MCF 10A (cell line): ENCODE results near the gene RAMP1. TPM values are rescaled to one million over a fixed set of nuclear protein-coding genes. Genes with fewer than 3 reads are reported as not detected.
"Not testable (repeated sequence)": the region's sequence is repeated elsewhere in the genome, so short reads cannot be mapped to it uniquely, and the experiment has no call there.

ENCODE experiments used
- BruUV-seq: library from RNA; stranded (reverse); fragments of 400-500 nt; replicated peaks from 2 replicates; lab custom pipeline; 2021; lab: Mats Ljungman, UMichigan
- CTCF ChIA-PET: fragments of 300-600 bp; sonication (Branson Sonifier 250); formaldehyde crosslinking; extraction: SDS; loops from one replicate; lab custom pipeline; 2021; ENCODE audit warnings: antibody characterized with exemption, inconsistent platforms; lab: Yijun Ruan, JAX
- POLR2A ChIA-PET: fragments of 300-600, 350-650 bp; sonication (Branson Sonifier 250); formaldehyde crosslinking; extraction: SDS; loops from one replicate; lab custom pipeline; 2020; ENCODE audit warnings: antibody characterized with exemption, inconsistent platforms; lab: Yijun Ruan, JAX
- DNase-seq: peaks from one replicate; pipeline ENCODE4 v3.0.0-alpha.2; 2018; ENCODE audit not compliant: unreplicated experiment
- H3K27ac Mint-ChIP-seq: one replicate; pipeline ENCODE4 v1.8.0; 2022; ENCODE audit warnings: mild to moderate bottlenecking, low read depth, mixed read lengths; ENCODE audit not compliant: unreplicated experiment
- H3K27me3 Mint-ChIP-seq: one replicate; pipeline ENCODE4 v1.8.0; 2022; ENCODE audit warnings: mixed read lengths; ENCODE audit not compliant: insufficient read depth, unreplicated experiment
- H3K36me3 Mint-ChIP-seq: one replicate; pipeline ENCODE4 v1.8.0; 2022; ENCODE audit warnings: mild to moderate bottlenecking, moderate library complexity, mixed read lengths; ENCODE audit not compliant: insufficient read depth, unreplicated experiment
- H3K4me1 Mint-ChIP-seq: one replicate; pipeline ENCODE4 v1.8.0; 2022; ENCODE audit warnings: mixed read lengths; ENCODE audit not compliant: insufficient read depth, unreplicated experiment
- H3K4me3 Mint-ChIP-seq: one replicate; pipeline ENCODE4 v1.8.0; 2022; ENCODE audit warnings: mild to moderate bottlenecking, moderate library complexity, mixed read lengths; ENCODE audit not compliant: unreplicated experiment
- H3K9me3 Mint-ChIP-seq: one replicate; pipeline ENCODE4 v1.8.0; 2022; ENCODE audit warnings: mixed read lengths; ENCODE audit not compliant: unreplicated experiment
- intact Hi-C: fragments of 100-400 bp; cut with micrococcal nuclease; formaldehyde crosslinking; loops from 2 replicates; pipeline ENCODE4 v1.14.1; 2022
- total RNA-seq: library from RNA; stranded (reverse); gene quantifications from 2 replicates; pipeline ENCODE4 v1.2.3, GENCODE V29; 2022
- TF ChIP-seq, protein P1 (sequence below): fragments of 200-600 bp; IDR thresholded peaks from one replicate; pipeline ENCODE4 v1.8.0; 2022; ENCODE audit warnings: antibody characterized with exemption, mild to moderate bottlenecking; ENCODE audit not compliant: unreplicated experiment

The RAMP1 gene
- total RNA-seq, 1 experiment from 2014 or later, result 11.2 TPM

DNA sequence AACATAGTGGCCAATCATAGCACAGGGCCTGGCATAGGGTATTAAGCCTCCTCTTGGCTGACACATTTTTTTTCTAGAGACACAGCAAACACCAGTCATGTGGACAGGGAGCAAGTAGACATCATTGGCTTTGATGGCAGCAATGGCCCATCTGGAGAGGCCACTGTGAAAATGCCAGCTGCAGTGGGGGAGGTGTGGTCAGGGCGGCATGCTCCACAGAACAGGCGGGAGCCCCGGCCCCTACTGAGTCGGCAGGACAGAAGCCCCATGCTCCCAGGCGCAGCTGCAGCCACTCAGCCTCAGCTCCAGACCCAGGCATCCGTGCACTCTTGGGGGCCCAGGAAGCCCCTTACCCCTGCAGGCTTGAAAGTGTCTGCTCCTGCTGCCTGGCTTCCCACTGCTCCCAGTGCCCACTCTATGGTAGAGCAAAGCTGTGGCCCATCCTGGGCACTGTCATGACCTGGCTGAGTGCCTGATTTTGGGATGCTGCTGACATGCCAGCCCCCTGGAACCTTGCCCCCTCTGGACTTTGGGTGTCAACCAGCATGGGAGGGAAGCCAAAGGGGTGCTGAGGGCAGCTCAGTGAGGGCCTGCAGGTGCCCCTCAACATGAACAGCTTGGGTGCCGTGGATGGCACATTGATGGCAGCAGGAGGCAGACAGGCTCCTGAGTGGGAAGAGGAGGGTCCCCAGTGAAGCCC, 84.1 kb downstream of the RAMP1 start:
- Mint-ChIP-seq H3K4me1 (peaks cover 23% of the 10 kb centered on the region), H3K27ac (no peak overlapping the region), H3K27me3 (no peaks in the 10 kb centered on the region), H3K36me3 (peaks cover 5% of the 10 kb centered on the region), H3K9me3 (peaks cover 17% of the 10 kb centered on the region), H3K4me3 (no peak overlapping the region)
- CTCF ChIA-PET, result no interaction called here
- no peak for DNase-seq
- TF ChIP-seq, protein P1, sequence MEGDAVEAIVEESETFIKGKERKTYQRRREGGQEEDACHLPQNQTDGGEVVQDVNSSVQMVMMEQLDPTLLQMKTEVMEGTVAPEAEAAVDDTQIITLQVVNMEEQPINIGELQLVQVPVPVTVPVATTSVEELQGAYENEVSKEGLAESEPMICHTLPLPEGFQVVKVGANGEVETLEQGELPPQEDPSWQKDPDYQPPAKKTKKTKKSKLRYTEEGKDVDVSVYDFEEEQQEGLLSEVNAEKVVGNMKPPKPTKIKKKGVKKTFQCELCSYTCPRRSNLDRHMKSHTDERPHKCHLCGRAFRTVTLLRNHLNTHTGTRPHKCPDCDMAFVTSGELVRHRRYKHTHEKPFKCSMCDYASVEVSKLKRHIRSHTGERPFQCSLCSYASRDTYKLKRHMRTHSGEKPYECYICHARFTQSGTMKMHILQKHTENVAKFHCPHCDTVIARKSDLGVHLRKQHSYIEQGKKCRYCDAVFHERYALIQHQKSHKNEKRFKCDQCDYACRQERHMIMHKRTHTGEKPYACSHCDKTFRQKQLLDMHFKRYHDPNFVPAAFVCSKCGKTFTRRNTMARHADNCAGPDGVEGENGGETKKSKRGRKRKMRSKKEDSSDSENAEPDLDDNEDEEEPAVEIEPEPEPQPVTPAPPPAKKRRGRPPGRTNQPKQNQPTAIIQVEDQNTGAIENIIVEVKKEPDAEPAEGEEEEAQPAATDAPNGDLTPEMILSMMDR, result no peak
- intact Hi-C loops, result no loop called here
- POLR2A ChIA-PET, result no interaction called here
- no TSS peak for BruUV-seq

DNA sequence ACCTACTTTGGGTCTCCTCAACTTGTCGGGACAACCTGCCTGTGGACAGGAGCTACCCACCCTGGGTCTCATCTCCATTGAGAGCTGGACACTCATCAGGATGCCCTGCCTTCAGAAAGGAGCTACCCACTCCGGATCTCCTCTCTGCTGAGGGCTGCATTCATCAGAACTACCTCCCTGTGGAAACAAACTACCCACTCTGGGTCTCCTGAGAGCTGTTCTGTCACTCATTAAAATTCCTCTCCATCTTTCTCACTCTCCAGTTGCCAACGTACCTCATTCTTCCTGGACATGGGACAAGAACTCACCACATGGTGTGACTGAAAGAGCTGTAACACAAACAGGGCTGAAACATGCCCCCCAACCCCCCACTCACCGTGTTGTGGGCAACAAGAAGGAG, 84.9 kb downstream of the RAMP1 start:
- Mint-ChIP-seq H3K36me3 (peaks cover 5% of the 10 kb centered on the region), H3K27me3 (no peaks in the 10 kb centered on the region), H3K27ac (no peak overlapping the region), H3K4me1 (peaks cover 18% of the 10 kb centered on the region), H3K4me3 (no peak overlapping the region), H3K9me3 (peaks cover 17% of the 10 kb centered on the region)
- DNase-seq, result no peak
- POLR2A ChIA-PET, result no interaction called here
- intact Hi-C loops, result no loop called here
- TF ChIP-seq, protein P1, result no peak
- CTCF ChIA-PET, result interaction anchor here (0.8 kb wide), 1 partner anchor 13 kb away, joined by 3 read pairs; no protein-coding TSS in a partner anchor
- BruUV-seq, result no TSS peak

- Mint-ChIP-seq H3K27ac (no peak overlapping the region), H3K9me3 (peaks cover 17% of the 10 kb centered on the region), H3K27me3 (no peaks in the 10 kb centered on the region), H3K4me3 (no peak overlapping the region), H3K36me3 (peaks cover 5% of the 10 kb centered on the region), H3K4me1 (peaks cover 6% of the 10 kb centered on the region)
- ChIA-PET POLR2A (no interaction called here), CTCF (interaction anchor here (1.8 kb wide), 1 partner anchor 23 kb away, joined by 4 read pairs; no protein-coding TSS in a partner anchor)
- TF ChIP-seq, protein P1, result no peak
- DNase-seq, result no peak
- no TSS peak for BruUV-seq
- intact Hi-C loops, result no loop called here
Measured at GRCh38 chr2:237946423-237946822, 87.0 kb downstream of the RAMP1 start.

DNA sequence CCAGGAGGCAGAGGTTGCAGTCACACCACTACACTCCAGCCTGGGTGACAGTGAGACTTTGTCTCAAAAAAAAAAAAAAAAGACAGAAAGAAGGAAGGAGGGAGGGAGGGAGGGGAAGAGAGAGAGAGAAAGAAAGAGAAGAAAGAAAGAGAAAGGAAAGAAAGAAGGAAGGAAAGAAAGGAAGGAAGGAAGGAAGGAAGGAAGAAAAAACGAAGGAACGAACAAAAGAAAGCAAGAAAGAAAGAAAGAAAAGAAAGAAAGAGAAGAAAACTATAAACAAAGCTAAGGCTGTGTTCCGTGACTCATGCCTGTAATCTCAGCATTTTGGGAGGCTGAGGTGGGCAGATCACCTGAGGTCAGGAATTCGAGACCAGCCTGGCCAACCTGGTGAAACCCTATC, 91.9 kb downstream of the RAMP1 start:
- H3K27ac Mint-ChIP-seq, CTCF ChIA-PET, H3K4me1 Mint-ChIP-seq, H3K9me3 Mint-ChIP-seq, DNase-seq, H3K4me3 Mint-ChIP-seq, BruUV-seq, intact Hi-C loops, H3K27me3 Mint-ChIP-seq, H3K36me3 Mint-ChIP-seq: not testable (repeated sequence)
- POLR2A ChIA-PET, result interaction anchor here (0.7 to 2.1 kb wide), 3 partner anchors 13 to 87 kb away, joined by 3 to 7 read pairs (median 3); no protein-coding TSS in a partner anchor
